Occipital lobe (tissue), 2 donors: Measurements from ENCODE around the gene MYADM. TPM values are rescaled to one million over a fixed set of nuclear protein-coding genes. Genes with fewer than 3 reads are reported as not detected.

Experiments
- DNase-seq: peaks from one replicate; lab custom pipeline; 2025; lab: John Stamatoyannopoulos, UW
- total RNA-seq: library from RNA; depleted of rRNA; stranded (reverse); fragments of >200 nt; gene quantifications from one replicate; pipeline ENCODE4 v1.2.3, GENCODE V29; 2014

The MYADM gene
- total RNA-seq, 1 donor from 2014 or later = 3.3 TPM

GRCh38 chr19:53909471-53910169, 41.9 kb downstream of the MYADM start:
- DNase-seq = no peak

- no peak for DNase-seq
Measured at GRCh38 chr19:53910170-53910518, 42.5 kb downstream of the MYADM start.

- DNase-seq = no peak
Measured at GRCh38 chr19:53912653-53913052, 45.0 kb downstream of the MYADM start.

DNA sequence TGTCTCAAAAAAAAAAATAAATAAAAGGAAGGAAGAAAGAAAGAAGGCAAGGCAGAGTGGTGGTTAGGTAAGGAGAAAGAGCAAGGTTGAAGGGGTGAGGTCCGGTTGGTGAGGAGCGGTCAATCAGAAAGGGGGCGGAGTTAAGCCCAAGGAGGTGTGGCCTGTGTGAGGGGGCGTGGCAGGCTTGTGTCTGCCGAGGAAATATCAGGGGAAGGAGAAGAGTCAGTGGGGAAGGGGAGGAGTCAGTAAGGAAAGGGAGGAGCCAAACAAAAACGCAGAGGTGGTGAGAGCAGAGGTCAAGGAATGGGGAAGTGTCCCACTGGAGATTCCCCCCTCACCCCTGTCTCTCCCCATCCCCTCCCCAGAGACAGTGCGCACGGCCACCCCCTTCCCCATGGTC, 47.3 kb downstream of the MYADM start:
- DNase-seq = no peak

DNA sequence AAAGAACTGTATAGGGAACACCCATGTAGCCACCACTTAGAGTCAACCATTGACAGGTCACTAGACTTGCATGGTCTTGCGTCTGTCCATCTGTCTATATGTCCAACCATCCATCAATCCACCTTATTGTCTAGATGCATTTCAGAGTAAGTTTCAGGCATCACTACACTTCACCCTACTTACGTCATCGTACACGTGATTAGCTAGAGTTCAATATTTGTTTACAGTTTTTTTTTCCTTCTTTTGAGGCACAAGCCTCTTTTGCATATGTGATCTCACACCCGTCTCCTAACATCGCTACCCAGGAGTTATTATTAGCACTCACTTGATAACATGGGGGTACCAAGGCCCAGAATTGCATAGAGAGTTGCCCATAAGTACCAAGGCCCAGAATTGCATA, 48.3 kb downstream of the MYADM start:
- no peak for DNase-seq

DNA sequence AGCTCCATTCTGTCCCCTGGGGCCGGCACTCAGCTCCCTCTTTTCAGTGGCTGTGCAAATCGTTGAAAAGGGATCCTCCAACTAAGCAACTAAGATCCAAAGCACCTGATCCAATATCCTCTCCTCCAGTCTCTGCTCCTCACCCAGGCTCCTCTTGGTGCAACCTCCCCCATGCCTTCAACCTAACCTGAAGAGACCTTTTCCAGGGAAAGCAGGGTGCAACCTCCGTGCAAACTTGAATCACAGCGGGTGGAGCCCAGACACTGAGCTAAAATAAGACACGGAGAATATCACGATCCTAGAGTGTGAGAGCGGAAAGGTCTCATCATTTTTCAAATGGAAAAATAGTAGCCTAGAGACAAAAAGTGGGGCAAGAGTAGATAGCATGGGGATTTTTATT, 49.7 kb downstream of the MYADM start:
- no peak for DNase-seq

Other genes with a start within 250 kb of the MYADM start
- gene DPRX, start 235.9 kb upstream of the MYADM start, total RNA-seq = not detected
- 0.16 TPM for gene NLRP12, start 43.6 kb upstream of the MYADM start, total RNA-seq
- gene PRKCG, start 14.3 kb downstream of the MYADM start, total RNA-seq = 1.7 TPM
- gene CACNG7, start 41.4 kb downstream of the MYADM start, total RNA-seq = 10.9 TPM
- 4.7 TPM for gene CACNG8, start 95.1 kb downstream of the MYADM start, total RNA-seq
- gene CACNG6, start 123.8 kb downstream of the MYADM start, total RNA-seq = 0.47 TPM
- not detected for gene VSTM1, start 196.0 kb downstream of the MYADM start, total RNA-seq
- not detected for gene TARM1, start 213.5 kb downstream of the MYADM start, total RNA-seq
- 0.47 TPM for gene OSCAR, start 232.9 kb downstream of the MYADM start, total RNA-seq
- gene NDUFA3, start 235.0 kb downstream of the MYADM start, total RNA-seq = 10.8 TPM
- 5.8 TPM for gene TFPT, start 247.8 kb downstream of the MYADM start, total RNA-seq
- gene PRPF31, start 247.9 kb downstream of the MYADM start, total RNA-seq = 24.0 TPM